HEK293 (cell line): Measurements from ENCODE around the gene FAM234B.

Experiments
- FEZF1 ChIP-seq: fragments of 450-650 bp; formaldehyde crosslinking; IDR thresholded peaks from 2 replicates; pipeline ENCODE4 v1.5.1; 2016; ENCODE audit warnings: missing biosample characterization, missing genetic modification characterization
- GLIS2 ChIP-seq: fragments of 450-650 bp; formaldehyde crosslinking; IDR thresholded peaks from 2 replicates; pipeline ENCODE4 v1.5.1; 2016; ENCODE audit warnings: missing biosample characterization, missing genetic modification characterization
- HIC1 ChIP-seq: fragments of 450-650 bp; formaldehyde crosslinking; IDR thresholded peaks from 2 replicates; pipeline ENCODE4 v1.5.1; 2016; ENCODE audit warnings: missing biosample characterization, missing genetic modification characterization
- KLF10 ChIP-seq: fragments of 450-650 bp; IDR thresholded peaks from 2 replicates; pipeline ENCODE4 v1.5.1; 2018; ENCODE audit warnings: missing biosample characterization, mild to moderate bottlenecking, missing genetic modification characterization
- KLF17 ChIP-seq: fragments of 450-650 bp; formaldehyde crosslinking; IDR thresholded peaks from 2 replicates; pipeline ENCODE4 v1.5.1; 2016; ENCODE audit warnings: missing biosample characterization, missing genetic modification characterization
- KLF8 ChIP-seq: fragments of 450-650 bp; formaldehyde crosslinking; IDR thresholded peaks from 2 replicates; pipeline ENCODE4 v1.5.1; 2016; ENCODE audit warnings: missing biosample characterization, missing genetic modification characterization
- MZF1 ChIP-seq: fragments of 450-650 bp; formaldehyde crosslinking; IDR thresholded peaks from 2 replicates; pipeline ENCODE4 v1.5.1; 2017; ENCODE audit warnings: missing biosample characterization, missing genetic modification characterization, borderline replicate concordance
- PRDM1 ChIP-seq: fragments of 450-650 bp; formaldehyde crosslinking; IDR thresholded peaks from 2 replicates; pipeline ENCODE4; 2016; ENCODE audit warnings: missing biosample characterization, missing genetic modification characterization
- PRDM6 ChIP-seq: fragments of 450-650 bp; formaldehyde crosslinking; IDR thresholded peaks from 2 replicates; pipeline ENCODE4 v1.5.1; 2017; ENCODE audit warnings: missing biosample characterization, missing genetic modification characterization
- RBAK ChIP-seq: fragments of 450-650 bp; formaldehyde crosslinking; IDR thresholded peaks from 2 replicates; pipeline ENCODE4 v1.5.1; 2016; ENCODE audit warnings: missing biosample characterization, missing genetic modification characterization
- REST ChIP-seq: fragments of 450-650 bp; formaldehyde crosslinking; IDR thresholded peaks from 2 replicates; pipeline ENCODE4 v1.5.1; 2016; ENCODE audit warnings: missing biosample characterization, missing genetic modification characterization
- SCRT1 ChIP-seq: fragments of 450-650 bp; formaldehyde crosslinking; IDR thresholded peaks from 2 replicates; pipeline ENCODE4 v1.5.1; 2016; ENCODE audit warnings: missing biosample characterization, missing genetic modification characterization, borderline replicate concordance
- ZFP41 ChIP-seq: fragments of 450-650 bp; formaldehyde crosslinking; IDR thresholded peaks from 2 replicates; pipeline ENCODE4 v1.5.1; 2016; ENCODE audit warnings: missing biosample characterization, missing genetic modification characterization, borderline replicate concordance
- ZNF266 ChIP-seq: fragments of 450-650 bp; formaldehyde crosslinking; IDR thresholded peaks from 2 replicates; pipeline ENCODE4 v1.5.1; 2016; ENCODE audit warnings: missing biosample characterization, missing genetic modification characterization, low read depth
- ZNF398 ChIP-seq: fragments of 450-650 bp; formaldehyde crosslinking; IDR thresholded peaks from 2 replicates; pipeline ENCODE4 v1.5.1; 2017; ENCODE audit warnings: missing biosample characterization, missing genetic modification characterization
- ZNF426 ChIP-seq: fragments of 450-650 bp; formaldehyde crosslinking; IDR thresholded peaks from 2 replicates; pipeline ENCODE4 v1.5.1; 2017; ENCODE audit warnings: missing biosample characterization, missing genetic modification characterization, mild to moderate bottlenecking, inconsistent platforms, moderate library complexity
- ZNF521 ChIP-seq: fragments of 450-650 bp; formaldehyde crosslinking; IDR thresholded peaks from 2 replicates; pipeline ENCODE4 v1.5.1; 2017; ENCODE audit warnings: missing biosample characterization, mild to moderate bottlenecking, missing genetic modification characterization
- ZNF529 ChIP-seq: fragments of 450-650 bp; formaldehyde crosslinking; IDR thresholded peaks from 2 replicates; pipeline ENCODE4 v1.5.1; 2017; ENCODE audit warnings: missing genetic modification characterization, missing biosample characterization; ENCODE audit not compliant: insufficient replicate concordance
- ZNF544 ChIP-seq: fragments of 450-650 bp; formaldehyde crosslinking; IDR thresholded peaks from 2 replicates; pipeline ENCODE4 v1.5.0; 2017; ENCODE audit warnings: missing biosample characterization, missing genetic modification characterization
- ZNF692 ChIP-seq: fragments of 450-650 bp; formaldehyde crosslinking; IDR thresholded peaks from 2 replicates; pipeline ENCODE4 v1.5.1; 2016; ENCODE audit warnings: missing biosample characterization, missing genetic modification characterization
- ZNF785 ChIP-seq: fragments of 450-650 bp; formaldehyde crosslinking; IDR thresholded peaks from 2 replicates; pipeline ENCODE4 v1.5.1; 2016; ENCODE audit warnings: missing biosample characterization, missing genetic modification characterization
- ZNF843 ChIP-seq: fragments of 450-650 bp; formaldehyde crosslinking; IDR thresholded peaks from 2 replicates; pipeline ENCODE4 v1.5.1; 2016; ENCODE audit warnings: missing biosample characterization, missing genetic modification characterization
- ZSCAN5A ChIP-seq: fragments of 450-650 bp; formaldehyde crosslinking; IDR thresholded peaks from 2 replicates; pipeline ENCODE4 v1.5.1; 2016; ENCODE audit warnings: missing biosample characterization, missing genetic modification characterization

Gene FAM234B

GRCh38 chr12:12999959-13000615, 44.1 kb upstream of the FAM234B start, which contains the start of gene HEBP1 (continued):
- TF ChIP-seq HIC1 (tag by site-specific recombination), result peak; percentile 69; the same call in 1 of the 2 replicates
- TF ChIP-seq ZNF843 (tag by site-specific recombination), result 0 out of 2 replicates have a peak, but pooled peaks have one; percentile 31
- no peak for TF ChIP-seq ZNF521 (tag by site-specific recombination)
- TF ChIP-seq ZNF785 (tag by site-specific recombination), result no peak
- no peak for TF ChIP-seq PRDM1
- no peak for TF ChIP-seq ZNF266
- peak; percentile 94 for TF ChIP-seq KLF8 (tag by site-specific recombination)
- TF ChIP-seq KLF10, result 0 out of 2 replicates have a peak, but pooled peaks have one; percentile 34
- no peak for TF ChIP-seq PRDM6
- TF ChIP-seq ZNF692 (tag by site-specific recombination), result peak; percentile 90
- no peak for TF ChIP-seq ZNF529 (tag by site-specific recombination)
- TF ChIP-seq ZFP41 (tag by site-specific recombination), result no peak
- no peak for TF ChIP-seq RBAK
- TF ChIP-seq SCRT1, result no peak
- TF ChIP-seq ZSCAN5A (tag by site-specific recombination), result peak; percentile 23; the same call in 1 of the 2 replicates
- no peak for TF ChIP-seq GLIS2 (tag by site-specific recombination)
- no peak for TF ChIP-seq MZF1
- TF ChIP-seq ZNF426, result no peak
- TF ChIP-seq ZNF544, result no peak
- 0 out of 2 replicates have a peak, but pooled peaks have one; percentile 16 for TF ChIP-seq KLF17 (tag by site-specific recombination)
- 0 out of 2 replicates have a peak, but pooled peaks have one; percentile 37 for TF ChIP-seq REST (tag by site-specific recombination)
- 0 out of 2 replicates have a peak, but pooled peaks have one; percentile 4 for TF ChIP-seq ZNF398
- no peak for TF ChIP-seq FEZF1
